Caco-2 (cell line): ENCODE data around the gene MAP4K3. TPM values are rescaled to one million over a fixed set of nuclear protein-coding genes. Genes with fewer than 3 reads are reported as not detected.

Experiments used
- BruUV-seq: library from RNA; stranded (reverse); fragments of 400-500 nt; replicated peaks from 2 replicates; lab custom pipeline; 2021; lab: Mats Ljungman, UMichigan
- CTCF ChIA-PET: fragments of 300-600 bp; sonication (Branson Sonifier 250); formaldehyde crosslinking; loops from one replicate; lab custom pipeline; 2022; ENCODE audit warnings: antibody characterized with exemption; lab: Charles Lee
- POLR2A ChIA-PET: fragments of 300-600 bp; sonication (Branson Sonifier 250); formaldehyde crosslinking; loops from one replicate; lab custom pipeline; 2022; ENCODE audit warnings: antibody characterized with exemption; lab: Charles Lee
- DNase-seq, 2 experiments: peaks; one replicate each; pipeline versions ENCODE4 v3.0.0 to v3.0.0-alpha.2; 2020 to 2022
- H3K27me3 ChIP-seq: replicated peaks from 2 replicates; pipeline ENCODE4 v1.6.0; 2011; ENCODE audit warnings: low read length; ENCODE audit not compliant: control insufficient read depth, insufficient read depth
- H3K36me3 ChIP-seq: 2 replicates; pipeline ENCODE4 v1.5.1; 2011; ENCODE audit warnings: low read length; ENCODE audit not compliant: control insufficient read depth, insufficient read depth
- H3K4me1 ChIP-seq: fragments of 250-450 bp; sonication (Bioruptor Pico); 2 replicates; pipeline ENCODE4 v1.5.1; 2020; ENCODE audit warnings: mild to moderate bottlenecking
- H3K4me3 ChIP-seq: 2 replicates; pipeline ENCODE4 v1.5.1; 2011; ENCODE audit warnings: low read depth, mild to moderate bottlenecking, control low read depth, low read length
- H3K9me3 ChIP-seq: fragments of 250-450 bp; sonication (Bioruptor Pico); 2 replicates; pipeline ENCODE4 v1.5.1; 2020; ENCODE audit warnings: mild to moderate bottlenecking, moderate library complexity
- H3K27ac Mint-ChIP-seq: one replicate; pipeline ENCODE4 v1.8.0; 2022; ENCODE audit warnings: mixed read lengths; ENCODE audit not compliant: unreplicated experiment
- H3K27me3 Mint-ChIP-seq: one replicate; pipeline ENCODE4 v1.8.0; 2022; ENCODE audit warnings: mixed read lengths; ENCODE audit not compliant: insufficient read depth, unreplicated experiment
- H3K36me3 Mint-ChIP-seq: one replicate; pipeline ENCODE4 v1.8.0; 2022; ENCODE audit warnings: mild to moderate bottlenecking, mixed read lengths; ENCODE audit not compliant: insufficient read depth, unreplicated experiment
- H3K4me1 Mint-ChIP-seq: one replicate; pipeline ENCODE4 v1.8.0; 2022; ENCODE audit warnings: low read depth, mixed read lengths; ENCODE audit not compliant: unreplicated experiment
- H3K4me3 Mint-ChIP-seq: one replicate; pipeline ENCODE4 v1.8.0; 2022; ENCODE audit warnings: mild to moderate bottlenecking, moderate library complexity, mixed read lengths; ENCODE audit not compliant: unreplicated experiment
- H3K9me3 Mint-ChIP-seq: one replicate; pipeline ENCODE4 v1.8.0; 2022; ENCODE audit warnings: mixed read lengths; ENCODE audit not compliant: unreplicated experiment
- CTCF ChIP-seq, 2 experiments: fragments of 200-600 bp in 1 of 2; IDR thresholded peaks; 1 replicate in 1 of 2; 2 replicates in 1 of 2; pipeline versions ENCODE4 v1.5.1 to v1.8.0; 2011 to 2022; ENCODE audit warnings: antibody characterized with exemption in 1 of 2, control low read depth in 1 of 2, inconsistent platforms in 1 of 2, low read depth in 1 of 2, low read length in 1 of 2, mild to moderate bottlenecking in 1 of 2, moderate library complexity in 1 of 2; ENCODE audit not compliant: insufficient read depth in 1 of 2, severe bottlenecking in 1 of 2, unreplicated experiment in 1 of 2
- intact Hi-C: fragments of 100-400 bp; cut with micrococcal nuclease; formaldehyde crosslinking; loops from one replicate; pipeline ENCODE4 v1.10.0; 2022; ENCODE audit not compliant: unreplicated experiment
- total RNA-seq: library from RNA; stranded (reverse); gene quantifications from 2 replicates; pipeline ENCODE4 v1.2.3, GENCODE V29; 2022

MAP4K3 gene
- total RNA-seq, 1 experiment from 2014 or later = 46.1 TPM

DNA sequence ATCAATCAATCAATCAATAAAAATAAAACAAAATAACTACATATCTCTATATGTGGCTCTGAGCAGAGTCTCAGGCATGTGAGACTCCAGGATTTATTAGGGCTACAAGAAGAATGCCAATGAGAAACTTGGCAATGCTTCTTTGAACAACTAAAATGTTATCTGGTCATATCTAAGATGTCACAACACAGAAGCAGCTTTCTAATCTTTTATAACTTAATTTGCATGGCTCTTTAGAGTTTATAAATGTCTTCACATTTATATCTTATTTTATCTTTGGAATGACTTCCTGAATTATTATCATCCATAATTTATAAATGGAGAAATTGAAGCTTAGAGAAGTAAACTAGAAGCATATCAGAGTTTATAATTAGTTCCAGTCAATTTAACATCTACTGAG is 14.9 kb upstream of the MAP4K3 start:
- Histone ChIP-seq H3K9me3 (no peaks in the 10 kb centered on the region), H3K4me1 (no peaks in the 10 kb centered on the region), H3K36me3 (no peaks in the 10 kb centered on the region), H3K27me3 (no peaks in the 10 kb centered on the region), H3K4me3 (no peak overlapping the region)
- ChIA-PET CTCF (no interaction called here), POLR2A (no interaction called here)
- no peak for DNase-seq
- Mint-ChIP-seq H3K9me3 (no peaks in the 10 kb centered on the region), H3K4me3 (no peak overlapping the region), H3K27ac (no peak overlapping the region), H3K36me3 (no peaks in the 10 kb centered on the region), H3K27me3 (no peaks in the 10 kb centered on the region), H3K4me1 (no peaks in the 10 kb centered on the region)
- intact Hi-C loops = no loop called here
- no TSS peak for BruUV-seq
- TF ChIP-seq CTCF (IDR thresholded peaks at IDR 0.05; ENCODE audit: insufficient read depth in 1 of 2, low read depth in 1 of 2, low read length in 1 of 2, severe bottlenecking in 1 of 2, unreplicated experiment in 1 of 2) = no peak

- TF ChIP-seq CTCF (IDR thresholded peaks at IDR 0.05; ENCODE audit: insufficient read depth in 1 of 2, low read depth in 1 of 2, low read length in 1 of 2, severe bottlenecking in 1 of 2, unreplicated experiment in 1 of 2) = no peak
- H3K27me3 Mint-ChIP-seq = no peaks in the 10 kb centered on the region
- H3K4me3 Mint-ChIP-seq = no peak overlapping the region
- Histone ChIP-seq H3K9me3 (no peaks in the 10 kb centered on the region), H3K36me3 (no peaks in the 10 kb centered on the region), H3K4me1 (no peaks in the 10 kb centered on the region), H3K4me3 (no peak overlapping the region), H3K27me3 (no peaks in the 10 kb centered on the region)
- no peaks in the 10 kb centered on the region for H3K36me3 Mint-ChIP-seq
- ChIA-PET POLR2A (interaction anchor here (0.7 kb wide), 1 partner anchor 10 kb away, joined by 6 read pairs; no protein-coding TSS in a partner anchor), CTCF (interaction anchor here (0.6 kb wide), 1 partner anchor 21 kb away, joined by 4 read pairs; no protein-coding TSS in a partner anchor)
- BruUV-seq = no TSS peak
- peaks cover 2% of the 10 kb centered on the region for H3K9me3 Mint-ChIP-seq
- intact Hi-C loops = no loop called here
- no peak overlapping the region for H3K27ac Mint-ChIP-seq
- H3K4me1 Mint-ChIP-seq = no peaks in the 10 kb centered on the region
- no peak for DNase-seq
Measured at GRCh38 chr2:39448169-39448502, 11.1 kb upstream of the MAP4K3 start.

DNA sequence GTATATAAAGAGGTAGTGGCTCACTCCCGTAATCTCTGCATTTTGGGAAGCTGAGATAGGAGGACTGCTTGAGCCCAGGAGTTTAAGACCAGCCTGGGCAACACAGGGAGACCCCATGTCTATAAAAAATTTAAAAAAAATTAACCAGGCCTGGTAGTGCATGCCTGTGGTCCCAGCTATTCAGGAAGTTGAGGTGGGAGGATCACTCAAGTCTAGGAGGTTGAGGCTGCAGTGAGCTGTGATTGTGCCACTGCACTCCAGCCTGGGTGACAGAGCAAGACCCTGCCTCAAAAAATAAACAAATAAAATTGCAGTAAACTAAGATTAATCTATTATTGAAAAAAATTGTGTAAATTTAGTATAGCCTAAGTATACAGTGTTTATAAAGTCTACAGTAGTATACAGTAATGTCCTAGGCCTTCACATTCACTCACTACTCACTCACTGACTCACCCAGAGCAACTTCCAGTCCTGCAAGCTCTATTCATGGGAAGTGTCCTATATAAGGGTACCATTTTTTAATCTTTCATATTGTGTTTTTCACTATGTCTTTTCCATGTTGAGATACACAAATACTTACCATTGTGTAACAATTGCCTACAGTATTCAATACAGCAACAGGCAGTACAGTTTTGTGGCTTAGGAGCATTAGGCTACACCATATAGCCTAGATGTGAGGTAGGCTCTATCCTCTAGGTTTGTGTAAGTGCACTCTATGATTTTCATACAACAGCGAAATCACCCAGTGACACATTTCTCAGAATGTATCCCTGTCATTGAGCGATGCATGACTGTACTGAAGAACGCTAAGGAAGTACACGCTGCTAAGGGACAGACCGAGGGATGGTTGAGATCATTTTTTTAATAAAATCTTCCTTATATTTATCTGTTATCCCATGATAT is 10.4 kb upstream of the MAP4K3 start:
- Histone ChIP-seq H3K4me3 (no peak overlapping the region), H3K4me1 (no peaks in the 10 kb centered on the region), H3K36me3 (no peaks in the 10 kb centered on the region), H3K9me3 (no peaks in the 10 kb centered on the region), H3K27me3 (no peaks in the 10 kb centered on the region)
- no peaks in the 10 kb centered on the region for H3K27me3 Mint-ChIP-seq
- no peaks in the 10 kb centered on the region for H3K36me3 Mint-ChIP-seq
- H3K27ac Mint-ChIP-seq = no peak overlapping the region
- CTCF ChIA-PET = no interaction called here
- H3K4me3 Mint-ChIP-seq = no peak overlapping the region
- intact Hi-C loops = no loop called here
- TF ChIP-seq CTCF (IDR thresholded peaks at IDR 0.05; ENCODE audit: insufficient read depth in 1 of 2, low read depth in 1 of 2, low read length in 1 of 2, severe bottlenecking in 1 of 2, unreplicated experiment in 1 of 2) = no peak
- POLR2A ChIA-PET = no interaction called here
- H3K9me3 Mint-ChIP-seq = peaks cover 8% of the 10 kb centered on the region
- H3K4me1 Mint-ChIP-seq = no peaks in the 10 kb centered on the region
- no TSS peak for BruUV-seq
- DNase-seq = no peak
